MCF 10A (cell line): ENCODE results near the gene ZNF423. TPM values are rescaled to one million over a fixed set of nuclear protein-coding genes. Genes with fewer than 3 reads are reported as not detected.

Experiments used
- BruUV-seq: library from RNA; stranded (reverse); fragments of 400-500 nt; replicated peaks from 2 replicates; lab custom pipeline; 2021; lab: Mats Ljungman, UMichigan
- CTCF ChIA-PET: fragments of 300-600 bp; sonication (Branson Sonifier 250); formaldehyde crosslinking; extraction: SDS; loops from one replicate; lab custom pipeline; 2021; ENCODE audit warnings: antibody characterized with exemption, inconsistent platforms; lab: Yijun Ruan, JAX
- POLR2A ChIA-PET: fragments of 300-600, 350-650 bp; sonication (Branson Sonifier 250); formaldehyde crosslinking; extraction: SDS; loops from one replicate; lab custom pipeline; 2020; ENCODE audit warnings: antibody characterized with exemption, inconsistent platforms; lab: Yijun Ruan, JAX
- DNase-seq: peaks from one replicate; pipeline ENCODE4 v3.0.0-alpha.2; 2018; ENCODE audit not compliant: unreplicated experiment
- H3K27ac Mint-ChIP-seq: one replicate; pipeline ENCODE4 v1.8.0; 2022; ENCODE audit warnings: mild to moderate bottlenecking, low read depth, mixed read lengths; ENCODE audit not compliant: unreplicated experiment
- H3K27me3 Mint-ChIP-seq: one replicate; pipeline ENCODE4 v1.8.0; 2022; ENCODE audit warnings: mixed read lengths; ENCODE audit not compliant: insufficient read depth, unreplicated experiment
- H3K36me3 Mint-ChIP-seq: one replicate; pipeline ENCODE4 v1.8.0; 2022; ENCODE audit warnings: mild to moderate bottlenecking, moderate library complexity, mixed read lengths; ENCODE audit not compliant: insufficient read depth, unreplicated experiment
- H3K4me1 Mint-ChIP-seq: one replicate; pipeline ENCODE4 v1.8.0; 2022; ENCODE audit warnings: mixed read lengths; ENCODE audit not compliant: insufficient read depth, unreplicated experiment
- H3K4me3 Mint-ChIP-seq: one replicate; pipeline ENCODE4 v1.8.0; 2022; ENCODE audit warnings: mild to moderate bottlenecking, moderate library complexity, mixed read lengths; ENCODE audit not compliant: unreplicated experiment
- H3K9me3 Mint-ChIP-seq: one replicate; pipeline ENCODE4 v1.8.0; 2022; ENCODE audit warnings: mixed read lengths; ENCODE audit not compliant: unreplicated experiment
- CTCF ChIP-seq: fragments of 200-600 bp; IDR thresholded peaks from one replicate; pipeline ENCODE4 v1.8.0; 2022; ENCODE audit warnings: antibody characterized with exemption, mild to moderate bottlenecking; ENCODE audit not compliant: unreplicated experiment
- intact Hi-C: fragments of 100-400 bp; cut with micrococcal nuclease; formaldehyde crosslinking; loops from 2 replicates; pipeline ENCODE4 v1.14.1; 2022
- total RNA-seq: library from RNA; stranded (reverse); gene quantifications from 2 replicates; pipeline ENCODE4 v1.2.3, GENCODE V29; 2022

Gene ZNF423
- total RNA-seq, 1 experiment from 2014 or later: not detected

GRCh38 chr16:49801290-49801689 is 54.6 kb downstream of the ZNF423 start:
- no peak for TF ChIP-seq CTCF
- Mint-ChIP-seq H3K27ac (no peak overlapping the region), H3K4me3 (no peak overlapping the region), H3K9me3 (no peaks in the 10 kb centered on the region), H3K36me3 (no peaks in the 10 kb centered on the region), H3K27me3 (peaks cover 27% of the 10 kb centered on the region), H3K4me1 (no peaks in the 10 kb centered on the region)
- intact Hi-C loops: no loop called here
- ChIA-PET CTCF (interaction anchor here (0.6 to 1.1 kb wide), 5 partner anchors 13 to 1998 kb away, joined by 3 to 6 read pairs (median 3); no protein-coding TSS in a partner anchor), POLR2A (no interaction called here)
- no TSS peak for BruUV-seq
- no peak for DNase-seq

GRCh38 chr16:49800876-49801275 is 55.0 kb downstream of the ZNF423 start:
- H3K4me1 Mint-ChIP-seq: no peaks in the 10 kb centered on the region
- H3K9me3 Mint-ChIP-seq: no peaks in the 10 kb centered on the region
- no peak overlapping the region for H3K4me3 Mint-ChIP-seq
- no peaks in the 10 kb centered on the region for H3K36me3 Mint-ChIP-seq
- CTCF ChIA-PET: interaction anchor here (0.7 kb wide), 1 partner anchor 13 kb away, joined by 3 read pairs; no protein-coding TSS in a partner anchor
- intact Hi-C loops: no loop called here
- no peak for TF ChIP-seq CTCF
- no peak for DNase-seq
- no peak overlapping the region for H3K27ac Mint-ChIP-seq
- H3K27me3 Mint-ChIP-seq: peaks cover 27% of the 10 kb centered on the region
- no TSS peak for BruUV-seq
- POLR2A ChIA-PET: no interaction called here

GRCh38 chr16:49800441-49800840 is 55.5 kb downstream of the ZNF423 start:
- no peak for TF ChIP-seq CTCF
- no peaks in the 10 kb centered on the region for H3K36me3 Mint-ChIP-seq
- CTCF ChIA-PET: interaction anchor here (0.7 kb wide), 1 partner anchor 9 kb away, joined by 3 read pairs; no protein-coding TSS in a partner anchor
- H3K9me3 Mint-ChIP-seq: no peaks in the 10 kb centered on the region
- no peaks in the 10 kb centered on the region for H3K4me1 Mint-ChIP-seq
- BruUV-seq: no TSS peak
- H3K27me3 Mint-ChIP-seq: peaks cover 27% of the 10 kb centered on the region
- no peak overlapping the region for H3K4me3 Mint-ChIP-seq
- POLR2A ChIA-PET: no interaction called here
- no peak overlapping the region for H3K27ac Mint-ChIP-seq
- DNase-seq: no peak
- intact Hi-C loops: no loop called here

- DNase-seq: no peak
- TF ChIP-seq CTCF: no peak
- Mint-ChIP-seq H3K4me1 (no peaks in the 10 kb centered on the region), H3K9me3 (no peaks in the 10 kb centered on the region), H3K4me3 (no peak overlapping the region), H3K36me3 (no peaks in the 10 kb centered on the region), H3K27ac (no peak overlapping the region), H3K27me3 (peaks cover 36% of the 10 kb centered on the region)
- intact Hi-C loops: no loop called here
- ChIA-PET CTCF (interaction anchor here (0.5 kb wide), 1 partner anchor 308 kb away, joined by 4 read pairs; no protein-coding TSS in a partner anchor), POLR2A (no interaction called here)
- BruUV-seq: no TSS peak
Observed at GRCh38 chr16:49799172-49799571, 56.7 kb downstream of the ZNF423 start.
